ENCODE data around the gene TESMIN. TPM values are rescaled to one million over a fixed set of nuclear protein-coding genes. Genes with fewer than 3 reads are reported as not detected.

TESMIN gene
- total and polyA plus RNA-seq, 8 donors, result 1.0 to 16.3 (median 3.3) TPM

GRCh38 chr11:68664141-68664540, 87.2 kb downstream of the TESMIN start:
- intact Hi-C loops (cut with DNase I; ENCODE audit: low total_unique reads), result no loop called here
- no peaks in the 10 kb centered on the region for H3K9me3 ChIP-seq
- DNase-seq, result no peak
- WGBS, 5 donors, result 77 to 87% (median 85%) methylated on average over 8 to 9 of the region's 9 CpGs
- peaks cover 0 to 39% (median 18%) of the 10 kb centered on the region in 3 donors for H3K27me3 ChIP-seq
- TF ChIP-seq POLR2A (IDR thresholded peaks at IDR 0.05) (no peak), EP300 (IDR thresholded peaks at IDR 0.05) (no peak), POLR2AphosphoS5 (IDR thresholded peaks at IDR 0.05) (no peak)
- TF ChIP-seq, protein P1, sequence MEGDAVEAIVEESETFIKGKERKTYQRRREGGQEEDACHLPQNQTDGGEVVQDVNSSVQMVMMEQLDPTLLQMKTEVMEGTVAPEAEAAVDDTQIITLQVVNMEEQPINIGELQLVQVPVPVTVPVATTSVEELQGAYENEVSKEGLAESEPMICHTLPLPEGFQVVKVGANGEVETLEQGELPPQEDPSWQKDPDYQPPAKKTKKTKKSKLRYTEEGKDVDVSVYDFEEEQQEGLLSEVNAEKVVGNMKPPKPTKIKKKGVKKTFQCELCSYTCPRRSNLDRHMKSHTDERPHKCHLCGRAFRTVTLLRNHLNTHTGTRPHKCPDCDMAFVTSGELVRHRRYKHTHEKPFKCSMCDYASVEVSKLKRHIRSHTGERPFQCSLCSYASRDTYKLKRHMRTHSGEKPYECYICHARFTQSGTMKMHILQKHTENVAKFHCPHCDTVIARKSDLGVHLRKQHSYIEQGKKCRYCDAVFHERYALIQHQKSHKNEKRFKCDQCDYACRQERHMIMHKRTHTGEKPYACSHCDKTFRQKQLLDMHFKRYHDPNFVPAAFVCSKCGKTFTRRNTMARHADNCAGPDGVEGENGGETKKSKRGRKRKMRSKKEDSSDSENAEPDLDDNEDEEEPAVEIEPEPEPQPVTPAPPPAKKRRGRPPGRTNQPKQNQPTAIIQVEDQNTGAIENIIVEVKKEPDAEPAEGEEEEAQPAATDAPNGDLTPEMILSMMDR (IDR thresholded peaks at IDR 0.05), result no peak
- peaks cover 0 to 6% (median 2%) of the 10 kb centered on the region in 4 donors for H3K4me1 ChIP-seq
- H3K27ac ChIP-seq, result no peak overlapping the region
- H3K4me3 ChIP-seq, result no peak overlapping the region
- H3K36me3 ChIP-seq, result no peaks in the 10 kb centered on the region

DNA sequence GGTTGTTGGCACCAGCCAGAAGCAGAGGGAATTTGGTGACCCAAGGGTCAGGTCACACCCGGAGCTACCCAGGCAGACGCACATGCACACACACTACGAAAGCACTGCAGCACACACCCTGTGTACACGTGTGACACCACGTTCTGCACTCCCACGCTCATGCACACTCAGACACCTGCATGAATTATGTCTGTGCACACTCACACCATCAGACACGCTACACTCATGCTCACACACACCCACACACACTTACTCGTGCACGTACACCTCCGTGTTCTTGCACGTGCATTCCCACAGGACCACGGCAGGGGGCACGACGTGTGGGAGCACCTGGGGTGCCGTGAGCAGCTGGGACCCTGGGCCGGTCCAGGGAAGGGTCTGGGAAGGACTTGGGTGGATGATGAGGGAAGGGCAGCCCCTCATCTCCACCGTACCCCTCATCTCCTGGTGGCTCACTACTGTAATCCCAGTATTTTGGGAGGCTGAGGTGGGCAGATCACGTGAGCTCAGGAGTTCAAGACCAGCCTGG, 87.8 kb downstream of the TESMIN start:
- no peak overlapping the region for H3K27ac ChIP-seq
- 75 to 86% (median 81%) methylated on average over 18 of the region's 18 CpGs for WGBS, 5 donors
- no peaks in the 10 kb centered on the region for H3K36me3 ChIP-seq
- TF ChIP-seq POLR2A (IDR thresholded peaks at IDR 0.05) (no peak), EP300 (IDR thresholded peaks at IDR 0.05) (no peak), POLR2AphosphoS5 (IDR thresholded peaks at IDR 0.05) (no peak)
- TF ChIP-seq, protein P1 (IDR thresholded peaks at IDR 0.05), result no peak
- intact Hi-C loops (cut with DNase I; ENCODE audit: low total_unique reads), result no loop called here
- no peak for DNase-seq
- H3K4me3 ChIP-seq, result no peak overlapping the region
- no peaks in the 10 kb centered on the region for H3K9me3 ChIP-seq
- peaks cover 0 to 8% (median 3%) of the 10 kb centered on the region in 4 donors for H3K4me1 ChIP-seq
- peaks cover 0 to 39% (median 18%) of the 10 kb centered on the region in 3 donors for H3K27me3 ChIP-seq

GRCh38 chr11:68661697-68662603, 89.4 kb downstream of the TESMIN start:
- Histone ChIP-seq H3K4me1 (peaks cover 0 to 8% (median 3%) of the 10 kb centered on the region in 4 donors), H3K27me3 (peaks cover 0 to 39% (median 18%) of the 10 kb centered on the region in 3 donors), H3K27ac (no peak overlapping the region), H3K36me3 (no peaks in the 10 kb centered on the region), H3K4me3 (no peak overlapping the region), H3K9me3 (no peaks in the 10 kb centered on the region)
- 71 to 85% (median 74%) methylated on average over 12 to 18 of the region's 18 CpGs for WGBS, 5 donors
- TF ChIP-seq POLR2AphosphoS5 (IDR thresholded peaks at IDR 0.05) (no peak), POLR2A (IDR thresholded peaks at IDR 0.05) (no peak), EP300 (IDR thresholded peaks at IDR 0.05) (no peak)
- TF ChIP-seq, protein P1 (IDR thresholded peaks at IDR 0.05), result no peak
- peak in 1 of 2 donors; percentile 32 for DNase-seq
- intact Hi-C loops (cut with DNase I; ENCODE audit: low total_unique reads), result no loop called here

DNA sequence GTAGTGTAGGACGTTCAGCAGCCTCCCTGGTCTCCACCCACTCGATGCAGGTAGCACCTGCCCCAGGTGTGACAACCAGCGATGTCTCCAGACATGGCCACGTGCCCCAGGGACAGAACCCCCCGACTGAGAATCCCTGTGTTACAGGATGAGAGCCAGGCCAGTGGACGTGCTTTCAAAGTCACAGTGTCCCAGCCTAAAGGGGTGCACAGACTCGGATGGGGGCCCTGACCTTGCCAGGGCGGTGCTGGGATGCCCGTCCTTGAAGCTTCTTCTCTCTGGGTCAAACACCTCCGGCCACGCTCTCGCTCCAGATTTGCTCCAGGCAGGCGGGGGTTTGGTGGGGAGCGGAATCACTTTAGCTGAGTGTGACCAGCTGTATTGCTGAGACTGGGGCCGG, 90.3 kb downstream of the TESMIN start:
- no peak overlapping the region for H3K4me3 ChIP-seq
- peaks cover 0 to 8% (median 3%) of the 10 kb centered on the region in 4 donors for H3K4me1 ChIP-seq
- no peak for DNase-seq
- peaks cover 0 to 38% (median 12%) of the 10 kb centered on the region in 3 donors for H3K27me3 ChIP-seq
- H3K27ac ChIP-seq, result no peak overlapping the region
- intact Hi-C loops (cut with DNase I; ENCODE audit: low total_unique reads), result no loop called here
- H3K36me3 ChIP-seq, result no peaks in the 10 kb centered on the region
- 74 to 87% (median 86%) methylated on average over 14 to 15 of the region's 15 CpGs for WGBS, 5 donors
- no peaks in the 10 kb centered on the region for H3K9me3 ChIP-seq
- TF ChIP-seq POLR2AphosphoS5 (IDR thresholded peaks at IDR 0.05) (no peak), POLR2A (IDR thresholded peaks at IDR 0.05) (no peak), EP300 (IDR thresholded peaks at IDR 0.05) (no peak)
- TF ChIP-seq, protein P1 (IDR thresholded peaks at IDR 0.05), result no peak
